GM12874 (cell line): ENCODE data around the gene CCND3.

Experiments
- CTCF ChIP-seq: IDR thresholded peaks from 2 replicates; pipeline ENCODE4 v1.5.1; 2011; ENCODE audit warnings: low read depth, mild to moderate bottlenecking, control low read depth, low read length, moderate library complexity; ENCODE audit not compliant: insufficient read depth

Gene CCND3

GRCh38 chr6:41960028-41960427, 18.4 kb upstream of the CCND3 start:
- no peak for TF ChIP-seq CTCF

DNA sequence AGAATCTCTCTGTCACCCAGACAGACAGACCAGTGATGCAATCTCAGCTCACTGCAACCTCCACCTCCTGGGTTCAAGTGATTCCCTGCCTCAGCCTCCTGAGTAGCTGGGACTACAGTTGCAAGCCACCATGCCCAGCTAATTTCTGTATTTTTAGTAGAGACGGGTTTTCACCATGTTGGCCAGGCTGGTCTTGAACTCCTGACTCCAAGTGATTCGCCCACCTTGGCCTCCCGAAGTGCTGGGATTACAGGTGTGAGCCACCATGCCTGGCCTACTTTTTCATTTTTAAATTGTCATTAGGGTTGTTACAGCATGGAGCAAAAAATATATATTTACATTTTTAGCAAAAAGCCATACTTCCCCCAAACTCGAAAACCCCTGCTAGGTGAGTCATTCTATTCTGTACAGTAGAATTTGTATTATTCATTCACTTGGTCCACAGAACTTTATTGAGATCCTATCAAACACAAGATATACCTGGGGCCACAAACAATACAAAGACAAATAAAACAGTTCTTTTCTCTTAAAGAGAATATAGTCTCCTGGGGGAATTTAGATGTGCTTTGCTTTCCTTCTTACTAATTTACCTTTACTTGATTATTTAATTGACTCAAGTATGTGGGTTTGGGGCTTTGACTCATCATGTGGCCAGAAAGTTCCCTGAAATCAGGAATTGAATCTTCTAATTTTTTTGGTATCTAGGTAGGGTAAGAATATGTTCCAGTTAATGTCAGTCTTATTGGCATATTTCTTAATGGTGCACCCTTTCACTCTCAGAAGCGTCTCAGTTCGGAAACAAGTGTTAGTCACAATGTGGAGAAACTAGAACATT, 16.6 kb upstream of the CCND3 start:
- no peak for TF ChIP-seq CTCF

GRCh38 chr6:41957117-41957516, 15.5 kb upstream of the CCND3 start:
- TF ChIP-seq CTCF = no peak

GRCh38 chr6:41955412-41955811, 13.8 kb upstream of the CCND3 start:
- TF ChIP-seq CTCF = no peak

- TF ChIP-seq CTCF = no peak
Measured at GRCh38 chr6:41954668-41955067, 13.1 kb upstream of the CCND3 start.

DNA sequence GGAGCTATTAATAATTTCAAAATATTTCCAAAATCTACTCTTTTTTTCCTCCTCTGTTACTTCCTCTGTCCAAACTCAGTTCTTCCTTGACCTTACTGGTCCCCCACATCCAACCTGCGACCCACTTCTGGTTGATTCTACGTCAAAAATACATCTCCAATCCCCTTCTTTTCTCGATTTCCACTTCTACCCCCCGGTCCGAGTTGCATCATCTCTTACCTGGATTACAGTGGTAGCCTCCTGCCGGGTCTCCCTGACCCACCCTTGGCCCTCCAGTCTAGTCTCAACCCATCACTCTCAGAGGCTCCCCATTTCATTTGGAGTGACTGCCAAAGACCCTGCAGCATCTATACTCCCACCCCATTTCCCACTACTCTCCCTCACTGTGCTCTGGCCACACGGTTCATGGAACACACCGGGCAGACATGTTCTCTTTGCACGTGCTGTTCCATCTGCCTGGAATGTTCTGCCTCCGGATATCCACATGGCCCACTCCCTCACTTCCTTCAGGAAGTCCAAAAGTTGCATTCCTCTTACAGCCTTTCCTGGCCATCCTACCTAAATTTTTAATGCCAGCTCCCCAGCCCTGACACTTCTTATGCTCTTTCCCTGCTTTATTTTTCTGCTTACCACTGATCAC, 6.1 kb upstream of the CCND3 start:
- no peak for TF ChIP-seq CTCF

DNA sequence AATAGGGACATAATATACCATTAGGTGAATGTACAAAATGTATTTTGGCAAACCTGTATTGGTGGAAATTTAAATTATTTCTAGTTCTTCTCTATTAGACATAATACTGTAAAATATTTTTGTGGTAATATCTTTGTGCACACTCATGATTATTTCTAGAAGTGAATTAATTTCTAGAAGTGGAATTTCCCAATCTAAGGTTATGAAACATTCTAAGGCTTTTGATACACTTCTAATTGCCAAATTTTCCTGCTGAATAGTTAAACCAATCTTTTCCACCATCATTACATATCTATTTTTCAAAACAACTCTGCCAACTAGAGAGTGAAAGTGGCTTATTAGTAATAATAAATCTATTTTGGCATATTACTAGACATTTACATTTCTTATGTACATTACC, 1.8 kb upstream of the CCND3 start:
- no peak for TF ChIP-seq CTCF
